Fibroblast of peridontal ligament (primary cell): ENCODE results near the gene NAPA.

Experiments
- DNase-seq: peaks from one replicate; pipeline ENCODE4 v3.0.0-alpha.2; 2010; ENCODE audit errors: extremely low read depth

The NAPA gene

DNA sequence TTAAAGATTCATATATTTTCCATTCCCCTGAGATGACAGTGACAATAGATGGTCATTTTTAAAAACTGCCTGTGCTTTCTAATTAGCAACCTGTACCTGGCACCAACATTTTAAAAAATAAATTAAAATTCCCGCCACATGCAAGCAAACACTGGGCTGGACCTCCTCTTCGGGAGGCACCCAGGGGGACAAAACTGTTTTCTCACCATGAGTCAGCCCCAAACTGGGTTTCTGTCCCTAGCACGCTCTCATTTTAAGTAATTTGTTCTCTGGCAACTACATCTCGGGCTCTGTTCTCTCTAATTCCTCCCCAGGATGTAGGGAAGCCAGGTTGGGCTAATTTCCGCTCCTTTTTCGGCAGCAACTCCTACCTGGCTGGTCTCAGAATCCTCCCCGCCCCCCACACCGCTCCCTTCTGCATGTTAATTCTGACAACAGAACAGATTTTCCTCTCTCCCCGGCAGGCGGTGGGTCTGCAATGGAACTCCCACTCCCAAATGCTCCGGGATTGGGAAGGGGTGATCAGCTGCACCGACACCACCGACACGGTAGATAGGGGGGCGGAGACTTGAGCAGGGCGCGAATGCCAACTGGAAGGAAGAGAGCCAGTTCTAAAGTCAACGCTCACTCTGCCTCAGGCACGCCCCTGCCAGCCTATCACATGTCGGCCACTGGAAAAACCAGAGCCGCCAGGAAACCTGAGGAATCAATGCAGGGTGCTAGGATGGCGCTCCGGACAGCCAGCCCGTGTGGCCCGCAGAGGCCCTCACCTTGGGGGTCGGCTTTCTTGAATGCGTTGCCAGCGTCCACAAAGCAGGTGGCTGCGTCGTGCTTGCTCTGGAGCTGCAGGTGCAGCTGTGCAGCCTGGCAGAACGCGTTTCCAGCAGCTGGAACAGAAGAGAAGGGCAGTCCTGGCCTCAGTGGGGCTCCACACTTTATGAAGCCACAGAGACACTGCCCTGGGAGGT, 14.7 kb downstream of the NAPA start:
- DNase-seq: no peak

DNA sequence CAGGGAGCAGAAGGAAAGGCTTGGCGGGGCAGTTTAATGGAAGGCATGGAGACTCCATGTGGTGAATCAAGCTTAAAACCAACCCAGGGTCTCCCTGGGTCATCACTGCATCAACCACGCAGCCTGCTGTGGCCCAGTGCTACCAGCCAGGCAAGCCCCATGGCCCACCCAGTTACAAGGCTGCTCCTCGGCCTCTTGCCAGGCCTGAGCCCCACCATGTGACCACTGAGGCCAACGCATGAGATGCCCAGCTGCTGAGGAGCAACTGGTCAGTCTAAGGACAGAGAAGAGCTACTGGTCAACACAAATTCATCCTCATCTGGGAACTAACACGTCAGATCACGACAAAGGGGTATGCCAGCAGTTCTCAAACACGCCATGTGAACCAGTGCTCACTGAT, 15.5 kb downstream of the NAPA start:
- no peak for DNase-seq

DNA sequence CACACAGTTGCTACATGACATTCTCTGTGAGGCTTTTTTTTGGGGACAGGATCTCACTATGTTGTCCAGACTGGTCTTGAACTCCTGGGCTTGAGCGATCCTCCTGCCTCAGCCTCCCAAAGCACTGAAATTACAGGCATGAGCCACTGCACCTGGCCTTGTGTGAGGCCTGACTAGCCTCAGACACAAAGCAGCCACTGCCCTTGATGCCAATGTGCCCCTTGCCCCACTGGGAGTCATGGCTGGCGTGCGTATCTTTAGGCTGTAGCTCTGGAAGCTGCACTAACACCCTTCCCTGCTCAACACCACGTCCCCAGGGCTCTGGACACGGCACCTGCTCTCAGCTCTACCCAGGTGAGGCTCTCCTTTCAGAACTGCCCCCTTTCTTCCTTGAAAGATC, 16.3 kb downstream of the NAPA start:
- DNase-seq: no peak

DNA sequence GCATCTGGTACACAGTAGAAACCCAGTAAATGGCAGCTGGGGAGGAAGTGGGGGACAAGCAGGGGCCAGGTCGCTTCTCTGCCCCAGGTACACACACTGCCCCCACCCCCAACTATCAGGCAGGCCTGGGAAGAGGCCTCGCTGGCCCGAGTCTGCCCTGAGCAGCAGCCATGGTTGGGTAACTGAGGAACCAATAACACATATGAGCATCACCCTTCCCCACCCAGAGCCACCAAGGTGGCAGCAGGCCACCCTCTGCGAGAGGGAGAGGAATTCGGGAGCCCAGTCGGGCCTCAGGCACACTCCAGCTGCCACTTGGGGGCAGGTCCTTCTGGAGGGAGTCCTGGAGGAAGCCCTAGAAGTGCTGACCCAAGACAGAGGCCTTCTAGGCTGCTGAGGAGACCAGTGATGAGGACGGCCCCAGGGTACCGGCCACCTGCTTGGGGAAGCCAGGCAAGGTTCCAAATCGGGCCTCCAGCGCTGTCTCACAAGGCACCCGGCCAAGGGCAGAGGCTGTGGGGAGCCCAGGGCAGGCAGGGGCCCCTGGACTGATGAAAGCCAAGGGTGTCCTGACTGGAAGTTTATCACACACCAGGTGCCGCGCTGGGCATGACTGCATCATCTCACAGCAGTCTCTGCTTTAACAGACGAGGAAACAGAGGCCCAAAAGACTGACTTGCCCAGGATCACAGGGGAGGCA, 16.9 kb downstream of the NAPA start:
- no peak for DNase-seq

DNA sequence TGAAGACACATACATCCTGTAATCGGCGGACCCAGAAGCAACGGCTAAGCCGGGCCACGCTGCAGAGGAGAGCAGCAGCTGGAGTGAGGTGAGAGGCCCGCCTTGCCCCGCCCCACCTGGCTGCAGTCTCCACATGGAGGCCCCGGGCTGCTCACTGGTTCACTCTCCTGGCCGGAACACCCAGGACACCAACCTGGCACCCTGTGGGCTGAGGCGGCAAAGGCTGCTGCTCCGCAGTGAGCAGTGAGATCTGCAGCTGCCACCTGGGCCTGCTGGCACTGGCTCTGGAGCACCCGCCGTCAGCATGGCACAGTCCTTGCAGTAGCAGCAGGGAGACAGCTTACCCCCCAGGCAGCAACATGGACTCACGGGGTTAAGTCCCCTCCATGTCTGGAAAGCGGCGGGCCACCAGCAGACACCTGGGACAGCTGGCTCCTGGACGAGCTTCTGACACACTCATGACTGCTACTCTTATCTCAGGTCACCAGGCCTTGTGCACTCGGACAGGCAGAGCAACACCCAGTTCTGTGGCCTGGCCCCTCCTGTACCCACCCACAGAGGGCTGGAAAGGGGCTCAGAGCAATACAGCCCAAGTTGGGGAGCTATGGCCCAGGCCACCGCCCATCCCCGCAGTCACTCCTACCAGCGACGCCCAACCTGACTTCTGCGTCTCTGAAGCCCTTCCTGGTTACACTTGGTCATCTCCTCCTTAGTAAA, 17.7 kb downstream of the NAPA start:
- DNase-seq: no peak

DNA sequence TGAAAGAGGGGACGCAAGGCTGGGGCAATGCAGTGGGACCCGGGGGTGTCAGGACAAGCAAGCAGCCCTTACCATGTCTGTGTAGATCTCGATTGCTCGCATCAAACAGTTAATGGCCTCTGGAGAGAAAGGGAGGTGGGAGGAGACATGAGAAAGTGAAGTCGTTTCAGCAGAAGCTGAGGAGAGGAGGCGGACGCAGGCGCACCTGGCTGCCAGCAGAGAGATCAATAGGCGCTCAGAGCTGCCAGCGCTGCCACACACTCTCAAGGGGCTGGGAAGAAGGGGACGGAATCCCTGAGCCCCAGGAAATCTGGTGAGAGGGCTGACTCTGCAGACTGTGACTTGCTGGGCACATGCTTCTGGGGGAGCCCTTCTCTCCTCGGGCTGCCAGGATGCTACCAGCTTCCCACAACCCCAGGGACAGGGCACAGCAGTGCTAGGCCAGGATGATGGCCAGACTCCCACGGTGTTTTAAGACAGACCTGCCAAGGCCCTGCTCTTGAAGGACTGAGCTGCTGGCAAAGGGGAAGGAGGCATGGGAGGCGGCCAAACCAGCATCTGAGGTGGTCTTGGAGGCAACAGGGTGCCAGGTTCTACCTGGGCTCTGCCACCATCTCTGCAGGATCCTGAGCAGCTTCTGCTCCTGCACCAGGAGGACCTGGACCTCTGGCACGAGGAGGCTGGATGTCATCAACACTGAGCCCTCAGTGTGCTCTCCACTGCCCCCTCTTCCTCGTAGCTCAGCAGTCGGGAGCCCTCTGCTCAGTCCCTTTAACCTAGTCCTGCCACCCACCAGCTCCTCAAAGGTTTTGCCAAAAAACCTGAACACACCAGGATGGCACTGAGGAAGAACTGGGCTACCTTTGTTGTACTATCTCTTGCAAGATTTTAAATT, 19.1 kb downstream of the NAPA start:
- no peak for DNase-seq

DNA sequence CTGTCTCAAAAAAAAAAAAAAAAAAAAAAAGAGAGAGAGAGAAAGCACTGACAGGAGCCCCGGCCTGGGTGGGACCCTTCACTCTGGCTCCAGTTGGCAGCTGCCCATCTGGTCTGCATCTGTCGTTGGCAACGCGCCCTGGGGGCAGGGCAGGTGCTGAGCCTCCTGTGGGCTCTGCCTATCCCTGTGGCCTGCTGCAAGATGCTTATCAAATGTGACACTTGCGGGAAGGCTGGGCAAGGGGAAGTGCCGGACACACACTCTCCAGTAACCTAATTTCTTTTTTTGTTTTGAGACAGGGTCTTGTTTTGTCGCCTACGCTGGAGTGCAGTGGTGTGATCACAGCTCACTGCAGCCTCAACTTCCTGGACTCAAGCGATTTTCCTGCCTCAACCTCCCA, 20.1 kb downstream of the NAPA start:
- DNase-seq: no peak

DNA sequence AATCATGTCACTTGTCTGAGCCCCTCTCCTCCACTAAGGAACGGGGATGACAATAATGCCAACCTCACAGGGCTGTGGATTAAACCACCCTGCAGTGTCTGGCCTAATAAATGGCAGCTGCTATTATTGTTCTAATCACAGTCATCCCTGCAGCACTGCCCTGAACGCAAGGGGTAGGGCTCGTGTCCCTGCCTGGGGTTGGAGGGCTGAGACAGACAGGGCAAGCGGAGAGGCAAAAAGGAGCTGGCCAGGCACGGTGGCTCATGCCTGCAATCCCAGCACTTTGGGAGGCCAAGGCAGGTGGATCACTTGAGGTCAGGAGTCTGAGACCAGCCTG, 20.7 kb downstream of the NAPA start:
- no peak for DNase-seq

DNA sequence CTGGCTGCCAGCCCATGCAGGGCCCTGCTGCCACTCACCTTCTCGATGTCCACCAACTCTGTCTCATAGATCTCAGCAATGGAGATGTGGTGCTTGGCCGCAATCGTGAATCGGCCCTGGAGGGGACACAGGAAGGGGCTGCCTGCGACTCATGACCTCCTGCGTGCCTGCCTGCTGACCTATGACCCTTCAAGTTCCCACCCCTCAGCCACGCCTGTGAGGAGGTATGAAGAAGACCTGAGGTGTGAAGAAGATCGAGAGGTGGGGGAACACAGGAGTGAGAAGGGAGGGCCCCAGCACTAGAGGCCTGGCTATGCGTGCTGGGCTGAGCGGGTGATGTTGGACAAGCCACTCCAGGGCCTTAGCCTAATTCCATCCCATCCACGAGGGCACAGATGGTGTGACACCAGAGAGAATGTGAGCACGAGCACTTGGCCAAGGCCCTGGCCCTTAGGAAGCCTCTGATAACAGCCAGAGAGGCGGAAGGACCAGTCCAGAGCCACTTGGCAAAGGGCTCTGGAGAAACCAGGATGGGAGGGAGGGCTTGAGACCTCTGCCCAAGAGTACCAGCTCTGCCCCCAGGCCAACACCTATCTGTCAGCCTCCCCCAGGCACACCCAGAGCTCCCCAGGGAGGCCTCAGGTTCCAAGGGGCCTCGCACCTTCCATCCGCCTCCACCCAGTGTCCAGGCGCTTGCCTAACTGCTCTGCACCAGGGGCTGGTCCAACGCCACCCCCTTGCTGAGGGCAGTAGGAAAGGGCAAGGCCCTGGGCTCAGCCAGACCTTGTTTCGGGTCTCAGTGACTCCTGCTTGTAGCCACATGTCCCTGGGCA, 21.3 kb downstream of the NAPA start:
- DNase-seq: no peak

DNA sequence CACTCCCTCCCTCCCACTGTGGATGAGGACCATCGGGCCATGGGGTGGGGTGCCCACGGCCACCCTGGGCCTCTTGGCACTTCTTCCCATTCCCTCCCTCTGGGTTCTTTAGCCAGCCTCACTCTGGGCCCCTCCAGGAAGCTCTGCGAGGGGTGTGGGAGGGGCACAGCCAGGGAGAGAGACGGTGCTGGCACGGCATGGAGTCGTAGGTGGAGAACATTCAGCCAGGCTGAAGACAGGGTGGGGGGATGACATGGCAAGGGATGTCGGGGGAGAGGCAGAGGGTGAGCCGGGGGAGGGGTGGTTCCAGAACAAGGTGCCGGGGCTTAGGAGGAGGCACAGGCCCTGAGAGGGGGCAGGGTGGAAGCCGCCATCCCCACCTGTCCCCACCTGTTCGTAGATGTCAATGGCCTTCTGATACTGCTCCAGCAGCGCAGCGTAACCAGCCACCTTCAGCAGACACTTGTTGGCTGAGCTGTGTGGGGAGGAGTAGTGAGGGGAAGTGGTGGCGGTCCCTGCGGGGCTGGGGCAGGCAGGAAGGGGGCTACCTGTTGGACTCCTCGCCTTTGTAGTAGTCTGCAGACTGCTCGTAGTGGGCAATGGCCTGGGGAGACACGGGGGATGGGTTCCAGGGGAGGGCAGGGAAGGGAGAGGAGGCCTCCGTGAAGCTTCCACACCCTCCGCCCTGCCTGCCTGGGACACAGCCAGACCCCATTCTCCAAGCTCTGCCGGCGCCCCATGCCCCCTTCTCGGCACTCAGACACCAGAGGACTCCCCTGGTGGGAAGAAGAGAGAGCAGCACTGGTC, 22.1 kb downstream of the NAPA start:
- no peak for DNase-seq

DNA sequence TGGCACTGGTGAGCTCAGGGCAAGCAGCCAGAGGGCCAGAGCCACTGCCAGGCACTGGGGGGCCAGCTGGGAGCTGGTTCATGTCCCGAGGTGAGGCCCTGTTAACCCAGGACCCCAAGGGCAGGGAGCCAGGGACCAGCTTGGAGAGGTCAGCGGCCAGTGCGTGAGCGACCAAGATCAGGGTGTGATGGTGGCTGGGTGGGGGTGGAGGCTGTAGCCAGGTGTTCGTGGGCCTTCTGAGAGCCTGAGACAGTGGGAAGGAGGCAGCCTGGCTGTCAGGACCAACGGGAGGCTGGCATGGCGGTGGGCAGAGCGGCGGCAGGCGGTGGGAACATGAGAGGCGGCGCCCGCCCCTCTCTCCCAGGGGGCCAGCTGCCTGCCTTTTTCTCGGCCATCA, 22.7 kb downstream of the NAPA start:
- DNase-seq: no peak

DNA sequence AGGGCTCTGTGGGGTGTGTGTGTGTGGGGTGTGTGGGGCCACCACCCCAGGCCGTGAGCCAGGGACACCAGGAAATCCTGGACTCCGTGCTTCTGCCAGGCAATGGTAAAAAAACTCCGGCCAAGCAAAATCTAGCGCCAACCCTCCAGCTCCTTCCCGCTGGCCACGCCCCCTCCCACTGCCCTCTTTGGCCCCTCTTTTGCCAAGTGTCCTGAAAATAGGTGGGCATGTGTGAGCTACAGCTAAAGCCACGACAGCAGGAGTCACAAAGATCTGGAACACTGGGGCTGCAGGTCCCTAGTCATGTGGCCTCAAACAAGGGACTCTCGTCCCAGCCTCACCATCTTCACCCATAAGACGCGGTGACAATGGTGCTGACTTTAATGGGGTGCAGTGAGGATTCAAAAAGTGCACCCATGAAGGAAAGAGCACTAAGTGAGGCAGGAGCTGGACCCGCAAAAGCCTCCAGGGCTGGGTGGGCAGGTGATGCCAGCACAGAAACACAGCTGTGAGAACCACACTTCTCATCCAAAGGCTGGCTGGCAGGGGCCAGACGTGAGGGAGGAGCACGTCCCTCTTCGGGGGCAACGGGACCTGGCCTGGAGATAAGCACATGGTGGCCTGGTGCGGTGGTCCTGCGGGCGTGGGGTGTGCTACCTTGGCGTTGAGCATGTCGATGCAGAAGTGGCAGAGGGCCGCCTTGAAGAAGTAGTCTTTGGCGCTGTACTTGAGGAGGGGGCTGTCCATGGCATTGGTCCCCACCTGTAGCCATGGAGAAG, 23.3 kb downstream of the NAPA start:
- no peak for DNase-seq

DNA sequence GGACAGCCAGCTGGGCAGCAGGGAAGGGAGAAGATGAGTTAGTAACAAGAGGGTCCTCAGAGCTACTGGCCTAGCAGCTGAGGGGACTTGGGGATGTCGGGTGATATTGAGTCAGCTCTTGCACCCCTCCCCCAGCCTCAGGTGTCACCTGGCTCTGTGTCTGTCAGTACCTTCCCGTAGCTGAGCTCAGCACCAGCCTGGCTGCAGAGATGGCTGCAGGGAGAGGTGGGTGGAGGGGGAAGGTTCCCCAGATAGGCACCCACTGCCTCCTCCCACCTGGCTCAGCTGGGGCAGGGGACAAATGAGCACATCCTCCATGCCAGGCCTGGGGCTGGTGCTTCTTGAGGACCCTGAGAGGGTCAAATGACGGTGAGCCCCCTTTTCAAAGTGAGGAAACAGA, 24.0 kb downstream of the NAPA start:
- no peak for DNase-seq

DNA sequence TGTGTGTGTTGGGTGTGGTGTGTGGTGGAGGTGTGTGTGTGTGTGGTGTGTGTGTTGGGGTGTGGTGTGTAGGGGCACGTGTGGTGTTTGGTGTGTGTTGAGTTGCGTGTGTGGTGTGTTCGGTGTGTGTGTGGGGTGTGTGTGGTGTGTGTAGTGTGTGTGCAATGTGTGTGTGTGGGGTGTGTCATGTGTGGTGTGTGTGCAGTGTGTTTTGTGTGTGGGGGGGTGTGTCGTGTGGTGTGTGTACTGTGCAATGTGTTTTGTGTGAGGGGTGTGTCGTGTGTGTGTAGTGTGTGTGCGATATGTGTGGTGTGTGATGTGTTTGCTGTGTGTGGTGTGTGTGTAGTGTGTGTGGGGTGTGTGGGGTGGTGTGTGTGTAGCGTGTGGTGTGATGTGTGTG, 24.8 kb downstream of the NAPA start:
- DNase-seq: no peak

DNA sequence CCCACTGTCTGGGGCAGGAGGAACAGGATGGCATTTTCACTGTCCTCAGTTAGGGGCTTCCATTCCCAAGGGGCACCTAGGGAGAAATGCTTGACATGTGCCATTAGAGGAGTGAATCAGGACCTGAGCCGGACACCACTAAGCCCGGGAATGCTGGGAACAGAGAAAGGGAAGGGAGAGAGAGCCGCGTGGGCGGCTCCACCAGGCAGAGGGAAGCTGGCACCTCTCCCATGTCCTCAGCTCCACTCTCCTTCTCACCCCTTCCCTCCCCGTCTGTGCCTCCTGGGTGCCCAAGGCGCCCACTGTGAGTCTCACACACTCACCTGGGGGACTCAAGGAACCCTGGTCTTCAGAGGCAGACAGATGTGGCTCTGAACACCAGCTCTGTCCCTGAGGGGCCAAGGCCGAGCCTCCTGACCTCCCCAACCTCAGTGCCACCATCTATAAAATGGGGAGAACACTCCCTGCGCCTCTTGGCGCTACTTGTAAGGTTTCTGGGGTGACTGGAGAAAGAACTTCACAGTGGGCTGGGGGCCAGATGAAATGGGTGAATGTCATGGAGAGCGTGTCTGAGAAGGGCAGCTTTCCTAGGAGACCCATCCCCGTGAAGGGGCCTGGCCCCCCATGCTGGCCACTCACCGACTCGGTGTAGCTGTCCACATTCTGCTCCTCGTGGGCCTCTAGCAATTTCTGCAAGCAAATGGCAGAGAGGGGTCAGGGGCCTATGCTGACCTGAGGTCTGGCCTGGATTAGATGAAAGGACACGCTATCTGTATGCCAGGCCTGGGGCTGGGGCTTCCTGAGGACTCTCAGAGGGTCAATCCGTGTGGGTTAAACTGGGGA, 25.6 kb downstream of the NAPA start:
- no peak for DNase-seq

DNA sequence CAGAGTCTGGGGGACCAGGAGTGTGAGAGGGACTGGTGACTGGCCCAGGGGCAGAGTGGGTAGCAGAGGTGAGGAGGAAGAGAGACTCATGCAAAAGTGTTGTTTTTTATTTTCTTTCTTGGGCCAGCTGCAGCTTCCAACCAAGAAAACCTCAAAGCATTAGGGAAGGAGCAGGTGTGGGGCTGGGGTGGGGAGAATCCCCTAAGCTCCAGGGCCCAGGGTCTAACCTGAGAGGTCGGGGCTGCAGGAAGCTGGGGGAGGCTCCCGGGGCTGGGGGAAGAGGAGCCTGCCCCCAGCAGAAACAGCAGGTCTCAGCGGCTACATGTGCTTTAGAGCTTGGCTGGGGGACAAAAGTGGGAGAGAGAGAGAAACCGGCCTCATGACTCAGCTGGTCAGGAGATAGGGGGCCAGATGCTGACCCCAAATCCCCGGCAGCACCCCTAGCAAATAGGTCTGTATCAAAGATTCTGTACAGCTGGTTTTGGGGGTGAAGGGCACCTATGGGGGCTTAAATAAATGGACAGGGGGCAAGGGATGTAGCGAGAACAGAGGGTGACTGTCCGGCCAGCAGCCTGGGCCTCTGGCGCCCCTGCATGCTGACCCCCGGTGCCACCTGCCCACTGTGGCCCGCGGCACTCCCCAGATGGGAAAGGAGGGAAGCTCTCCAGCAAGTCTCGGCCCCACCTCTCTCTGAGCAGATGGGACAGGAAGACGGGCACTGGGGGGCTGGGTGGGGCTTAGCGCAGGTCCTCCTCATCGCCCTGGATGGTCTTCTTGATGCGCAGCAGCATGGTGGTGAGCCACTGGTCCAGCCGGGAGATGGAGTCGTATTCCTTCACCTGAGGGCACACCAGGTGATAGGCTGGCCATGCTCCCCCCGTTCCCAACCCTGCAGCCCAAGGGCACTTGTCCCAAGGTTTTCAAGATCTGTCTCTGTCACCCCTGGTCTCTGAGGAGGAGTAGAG, 27.0 kb downstream of the NAPA start:
- no peak for DNase-seq

DNA sequence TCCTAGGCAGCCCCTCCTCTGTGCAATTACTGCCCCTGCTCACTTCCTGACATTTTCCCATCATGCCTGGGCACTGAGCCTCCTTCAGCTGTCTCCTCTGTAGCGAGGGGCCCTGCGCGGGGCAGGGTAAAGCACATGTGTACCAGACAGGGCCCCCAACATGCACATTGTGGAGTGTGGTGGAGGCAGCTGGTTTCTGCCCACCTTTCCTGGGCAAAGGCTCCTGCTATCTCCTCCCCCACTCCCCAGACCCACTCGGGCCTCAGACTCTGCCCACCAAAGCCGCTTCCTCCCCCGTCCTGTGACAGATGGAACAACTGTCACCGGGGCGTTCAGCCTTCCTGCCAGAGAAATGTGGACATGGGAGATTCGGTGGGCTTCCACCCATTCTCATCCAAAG, 28.0 kb downstream of the NAPA start:
- DNase-seq: no peak
